Measurements from ENCODE around the gene FBXO42. TPM values are rescaled to one million over a fixed set of nuclear protein-coding genes. Genes with fewer than 3 reads are reported as not detected.

Gene FBXO42
- total and polyA plus RNA-seq, 5 donors from 2014 or later, result 13.5 to 23.2 (median 21.7) TPM

DNA sequence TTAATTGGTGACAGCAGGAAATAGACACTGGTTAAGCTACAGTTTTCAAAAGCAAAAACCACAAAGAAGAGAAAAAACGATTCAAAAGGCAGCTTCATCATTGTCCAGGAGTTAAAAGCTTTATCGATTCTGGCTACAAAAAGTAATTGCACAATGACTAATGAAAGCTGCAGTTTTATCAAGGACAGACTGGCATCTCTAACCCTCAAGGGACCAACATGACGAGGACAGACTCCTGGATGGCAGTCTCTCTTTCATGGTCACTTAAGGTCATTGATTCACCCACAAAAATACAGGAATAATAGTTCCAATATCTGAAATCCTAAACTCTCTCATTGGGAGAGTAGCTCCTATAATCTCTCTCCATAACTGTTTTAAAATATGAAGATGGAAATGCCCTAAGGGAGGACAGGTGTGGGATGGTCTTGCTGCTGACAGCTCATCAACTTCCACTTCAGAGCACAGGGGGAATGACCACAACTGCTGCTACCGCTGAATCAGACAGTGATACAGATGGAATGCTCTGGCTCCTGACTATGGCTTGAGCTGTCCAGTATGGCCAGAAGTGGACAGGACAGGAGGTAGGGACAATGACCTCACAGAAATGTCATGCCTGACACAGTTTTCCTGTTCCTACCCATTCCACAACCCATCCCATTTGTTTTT is 97.9 kb downstream of the FBXO42 start:
- Histone ChIP-seq H3K27me3 (ENCODE audit: control insufficient read depth, insufficient read depth, low read length) (no peaks in the 10 kb centered on the region), H3K27ac (ENCODE audit: insufficient read depth, low read length, poor library complexity, severe bottlenecking) (no peak overlapping the region), H3K9me3 (ENCODE audit: control insufficient read depth in 2 of 2, low read length in 2 of 2) (no peaks in the 10 kb centered on the region), H3K4me1 (ENCODE audit: control insufficient read depth, insufficient read depth, low read length, poor library complexity, severe bottlenecking) (no peaks in the 10 kb centered on the region), H3K4me3 (ENCODE audit: low read depth, low read length) (no peak overlapping the region), H3K36me3 (ENCODE audit: control insufficient read depth, insufficient read depth, low read length) (peaks cover 57% of the 10 kb centered on the region)
- H3K4me1 Mint-ChIP-seq, result peaks cover 4 to 20% (median 6%) of the 10 kb centered on the region in 4 donors
- DNase-seq (no peak), ATAC-seq (ENCODE audit: low read depth in 2 of 2) (no peak)
- peak overlapping the region; percentile 21 to 85 (median 38) for H3K27ac Mint-ChIP-seq
- H3K36me3 Mint-ChIP-seq, result peaks cover 26% of the 10 kb centered on the region
- peaks cover 0 to 1% (median 0%) of the 10 kb centered on the region in 7 donors for H3K9me3 Mint-ChIP-seq
- no peaks in the 10 kb centered on the region for H3K27me3 Mint-ChIP-seq
- H3K4me3 Mint-ChIP-seq, result peak overlapping the region in 1 of 4 donors; percentile 21

GRCh38 chr1:16253332-16253922 is 98.9 kb downstream of the FBXO42 start:
- DNase-seq (no peak), ATAC-seq (ENCODE audit: low read depth in 2 of 2) (no peak)
- H3K27ac Mint-ChIP-seq, result no peak overlapping the region
- H3K9me3 Mint-ChIP-seq, result peaks cover 0 to 1% (median 0%) of the 10 kb centered on the region in 7 donors
- H3K9me3 ChIP-seq (ENCODE audit: control insufficient read depth in 2 of 2, low read length in 2 of 2), result no peaks in the 10 kb centered on the region
- peaks cover 4 to 20% (median 5%) of the 10 kb centered on the region in 4 donors for H3K4me1 Mint-ChIP-seq
- no peaks in the 10 kb centered on the region for H3K27me3 Mint-ChIP-seq
- H3K4me3 ChIP-seq (ENCODE audit: low read depth, low read length), result no peak overlapping the region
- peaks cover 60% of the 10 kb centered on the region for H3K36me3 ChIP-seq (ENCODE audit: control insufficient read depth, insufficient read depth, low read length)
- H3K4me1 ChIP-seq (ENCODE audit: control insufficient read depth, insufficient read depth, low read length, poor library complexity, severe bottlenecking), result no peaks in the 10 kb centered on the region
- H3K36me3 Mint-ChIP-seq, result peaks cover 26% of the 10 kb centered on the region
- no peak overlapping the region for H3K4me3 Mint-ChIP-seq
- no peak overlapping the region for H3K27ac ChIP-seq (ENCODE audit: insufficient read depth, low read length, poor library complexity, severe bottlenecking)
- no peaks in the 10 kb centered on the region for H3K27me3 ChIP-seq (ENCODE audit: control insufficient read depth, insufficient read depth, low read length)

GRCh38 chr1:16252912-16253311 is 99.4 kb downstream of the FBXO42 start:
- Histone ChIP-seq H3K36me3 (ENCODE audit: control insufficient read depth, insufficient read depth, low read length) (peaks cover 64% of the 10 kb centered on the region), H3K27me3 (ENCODE audit: control insufficient read depth, insufficient read depth, low read length) (no peaks in the 10 kb centered on the region), H3K4me1 (ENCODE audit: control insufficient read depth, insufficient read depth, low read length, poor library complexity, severe bottlenecking) (no peaks in the 10 kb centered on the region), H3K27ac (ENCODE audit: insufficient read depth, low read length, poor library complexity, severe bottlenecking) (no peak overlapping the region), H3K4me3 (ENCODE audit: low read depth, low read length) (no peak overlapping the region), H3K9me3 (ENCODE audit: control insufficient read depth in 2 of 2, low read length in 2 of 2) (no peaks in the 10 kb centered on the region)
- no peaks in the 10 kb centered on the region for H3K27me3 Mint-ChIP-seq
- H3K4me1 Mint-ChIP-seq, result peaks cover 4 to 20% (median 5%) of the 10 kb centered on the region in 4 donors
- H3K9me3 Mint-ChIP-seq, result peaks cover 0 to 1% (median 0%) of the 10 kb centered on the region in 7 donors
- peaks cover 26% of the 10 kb centered on the region for H3K36me3 Mint-ChIP-seq
- H3K27ac Mint-ChIP-seq, result peak overlapping the region in 2 of 3 donors; percentile 4 to 54
- DNase-seq, result no peak
- no peak for ATAC-seq (ENCODE audit: low read depth in 2 of 2)
- H3K4me3 Mint-ChIP-seq, result no peak overlapping the region

DNA sequence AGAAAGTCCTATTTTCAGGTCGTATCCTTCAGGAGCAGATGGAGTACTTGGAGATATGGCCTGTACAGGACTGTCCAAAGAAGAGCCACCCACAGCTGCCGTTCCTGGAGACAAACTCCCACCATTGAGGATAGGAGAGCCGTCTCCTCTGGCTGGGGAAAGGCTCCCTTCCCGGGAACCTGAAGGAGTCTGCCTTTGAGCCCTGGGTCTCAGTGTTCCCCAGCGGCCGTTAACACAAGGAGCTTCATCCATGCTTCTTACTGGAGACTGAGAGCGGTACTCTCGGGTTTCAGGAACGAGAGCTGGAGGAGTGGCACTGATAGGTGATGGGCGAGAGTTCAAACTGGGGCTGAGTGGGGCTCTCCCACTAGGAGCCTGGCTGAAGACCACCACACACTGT is 100.9 kb downstream of the FBXO42 start:
- ATAC-seq (ENCODE audit: low read depth in 2 of 2) (no peak), DNase-seq (no peak)
- H3K4me1 ChIP-seq (ENCODE audit: control insufficient read depth, insufficient read depth, low read length, poor library complexity, severe bottlenecking), result no peaks in the 10 kb centered on the region
- peaks cover 31% of the 10 kb centered on the region for H3K36me3 Mint-ChIP-seq
- no peaks in the 10 kb centered on the region for H3K27me3 ChIP-seq (ENCODE audit: control insufficient read depth, insufficient read depth, low read length)
- no peaks in the 10 kb centered on the region for H3K27me3 Mint-ChIP-seq
- H3K9me3 ChIP-seq (ENCODE audit: control insufficient read depth in 2 of 2, low read length in 2 of 2), result no peaks in the 10 kb centered on the region
- H3K9me3 Mint-ChIP-seq, result peaks cover 0 to 1% (median 0%) of the 10 kb centered on the region in 7 donors
- H3K27ac Mint-ChIP-seq, result no peak overlapping the region
- no peak overlapping the region for H3K4me3 ChIP-seq (ENCODE audit: low read depth, low read length)
- peaks cover 65% of the 10 kb centered on the region for H3K36me3 ChIP-seq (ENCODE audit: control insufficient read depth, insufficient read depth, low read length)
- H3K4me1 Mint-ChIP-seq, result peaks cover 4 to 18% (median 5%) of the 10 kb centered on the region in 4 donors
- no peak overlapping the region for H3K4me3 Mint-ChIP-seq
- H3K27ac ChIP-seq (ENCODE audit: insufficient read depth, low read length, poor library complexity, severe bottlenecking), result no peak overlapping the region

DNA sequence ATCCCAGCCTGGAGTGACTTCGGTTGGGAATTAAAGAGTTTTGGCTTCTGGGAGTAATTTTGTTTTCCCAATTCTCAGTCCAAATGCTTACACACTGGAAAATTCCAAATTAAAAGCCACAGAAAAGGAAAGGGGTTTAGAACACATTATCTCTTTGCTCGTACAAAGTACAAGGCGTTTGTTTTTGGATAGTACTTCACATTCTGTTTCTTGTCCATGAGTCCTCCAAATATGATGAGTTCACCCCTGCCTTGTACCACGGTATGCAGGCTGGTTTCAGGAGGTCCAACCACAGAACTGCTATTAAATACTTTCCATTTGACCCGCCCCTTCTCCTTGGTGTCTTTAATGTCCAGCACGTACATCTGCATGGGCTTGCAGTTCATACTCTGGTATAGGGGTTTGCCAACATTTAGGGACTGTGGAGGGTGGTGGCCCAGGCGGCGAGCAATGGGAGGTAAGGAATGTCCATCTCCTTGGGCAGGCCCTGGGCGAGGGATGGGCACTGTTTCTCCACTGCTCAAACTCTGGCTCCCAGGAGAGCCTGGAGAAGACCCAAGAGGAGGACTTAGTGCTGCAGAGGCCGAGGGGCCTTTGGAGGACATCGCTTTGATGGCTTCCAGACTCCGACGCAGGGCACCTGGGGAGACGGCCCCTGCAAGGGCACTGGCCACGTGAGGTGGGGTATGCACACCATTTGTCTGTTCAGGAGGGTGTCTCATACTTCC is 101.6 kb downstream of the FBXO42 start:
- H3K9me3 ChIP-seq (ENCODE audit: control insufficient read depth in 2 of 2, low read length in 2 of 2), result no peaks in the 10 kb centered on the region
- H3K4me1 Mint-ChIP-seq, result peaks cover 4 to 16% (median 5%) of the 10 kb centered on the region in 4 donors
- DNase-seq (no peak), ATAC-seq (ENCODE audit: low read depth in 2 of 2) (no peak)
- H3K4me3 Mint-ChIP-seq, result no peak overlapping the region
- no peaks in the 10 kb centered on the region for H3K4me1 ChIP-seq (ENCODE audit: control insufficient read depth, insufficient read depth, low read length, poor library complexity, severe bottlenecking)
- H3K4me3 ChIP-seq (ENCODE audit: low read depth, low read length), result no peak overlapping the region
- H3K27ac ChIP-seq (ENCODE audit: insufficient read depth, low read length, poor library complexity, severe bottlenecking), result no peak overlapping the region
- H3K9me3 Mint-ChIP-seq, result peaks cover 0 to 1% (median 0%) of the 10 kb centered on the region in 7 donors
- no peak overlapping the region for H3K27ac Mint-ChIP-seq
- peaks cover 31% of the 10 kb centered on the region for H3K36me3 Mint-ChIP-seq
- H3K36me3 ChIP-seq (ENCODE audit: control insufficient read depth, insufficient read depth, low read length), result peaks cover 60% of the 10 kb centered on the region
- H3K27me3 Mint-ChIP-seq, result no peaks in the 10 kb centered on the region
- H3K27me3 ChIP-seq (ENCODE audit: control insufficient read depth, insufficient read depth, low read length), result no peaks in the 10 kb centered on the region

GRCh38 chr1:16249596-16250241 is 102.6 kb downstream of the FBXO42 start:
- no peak overlapping the region for H3K4me3 ChIP-seq (ENCODE audit: low read depth, low read length)
- H3K27me3 Mint-ChIP-seq, result no peaks in the 10 kb centered on the region
- DNase-seq (no peak), ATAC-seq (ENCODE audit: low read depth in 2 of 2) (no peak)
- H3K4me3 Mint-ChIP-seq, result no peak overlapping the region
- peaks cover under 1 to 11% (median 5%) of the 10 kb centered on the region in 4 donors for H3K4me1 Mint-ChIP-seq
- no peaks in the 10 kb centered on the region for H3K27me3 ChIP-seq (ENCODE audit: control insufficient read depth, insufficient read depth, low read length)
- H3K27ac Mint-ChIP-seq, result peak overlapping the region; percentile 23 to 82 (median 46)
- no peaks in the 10 kb centered on the region for H3K4me1 ChIP-seq (ENCODE audit: control insufficient read depth, insufficient read depth, low read length, poor library complexity, severe bottlenecking)
- no peaks in the 10 kb centered on the region for H3K9me3 ChIP-seq (ENCODE audit: control insufficient read depth in 2 of 2, low read length in 2 of 2)
- no peaks in the 10 kb centered on the region for H3K9me3 Mint-ChIP-seq
- H3K27ac ChIP-seq (ENCODE audit: insufficient read depth, low read length, poor library complexity, severe bottlenecking), result no peak overlapping the region
- peaks cover 53% of the 10 kb centered on the region for H3K36me3 ChIP-seq (ENCODE audit: control insufficient read depth, insufficient read depth, low read length)
- H3K36me3 Mint-ChIP-seq, result peaks cover 29% of the 10 kb centered on the region

- Histone ChIP-seq H3K4me3 (ENCODE audit: low read depth, low read length) (no peak overlapping the region), H3K27me3 (ENCODE audit: control insufficient read depth, insufficient read depth, low read length) (no peaks in the 10 kb centered on the region), H3K4me1 (ENCODE audit: control insufficient read depth, insufficient read depth, low read length, poor library complexity, severe bottlenecking) (peaks cover 5% of the 10 kb centered on the region), H3K27ac (ENCODE audit: insufficient read depth, low read length, poor library complexity, severe bottlenecking) (no peak overlapping the region), H3K9me3 (ENCODE audit: control insufficient read depth in 2 of 2, low read length in 2 of 2) (no peaks in the 10 kb centered on the region), H3K36me3 (ENCODE audit: control insufficient read depth, insufficient read depth, low read length) (peaks cover 51% of the 10 kb centered on the region)
- Mint-ChIP-seq H3K9me3 (no peaks in the 10 kb centered on the region), H3K36me3 (peaks cover 24% of the 10 kb centered on the region), H3K27ac (peak overlapping the region; percentile 62 to 82 (median 75)), H3K4me3 (no peak overlapping the region), H3K4me1 (peaks cover 0 to 13% (median 10%) of the 10 kb centered on the region in 4 donors), H3K27me3 (no peaks in the 10 kb centered on the region)
- no peak for ATAC-seq (ENCODE audit: low read depth in 2 of 2)
- peak in 1 of 3 donors; percentile 36 for DNase-seq
Measured at GRCh38 chr1:16248603-16249516, 103.4 kb downstream of the FBXO42 start.

All from CD4-positive, CD25-positive, alpha-beta regulatory T cell (primary cell).